ENCODE results near the gene SDCCAG8. TPM values are rescaled to one million over a fixed set of nuclear protein-coding genes. Genes with fewer than 3 reads are reported as not detected.

SDCCAG8 gene
- total RNA-seq, 2 donors from 2014 or later = 41.7 to 55.6 TPM

DNA sequence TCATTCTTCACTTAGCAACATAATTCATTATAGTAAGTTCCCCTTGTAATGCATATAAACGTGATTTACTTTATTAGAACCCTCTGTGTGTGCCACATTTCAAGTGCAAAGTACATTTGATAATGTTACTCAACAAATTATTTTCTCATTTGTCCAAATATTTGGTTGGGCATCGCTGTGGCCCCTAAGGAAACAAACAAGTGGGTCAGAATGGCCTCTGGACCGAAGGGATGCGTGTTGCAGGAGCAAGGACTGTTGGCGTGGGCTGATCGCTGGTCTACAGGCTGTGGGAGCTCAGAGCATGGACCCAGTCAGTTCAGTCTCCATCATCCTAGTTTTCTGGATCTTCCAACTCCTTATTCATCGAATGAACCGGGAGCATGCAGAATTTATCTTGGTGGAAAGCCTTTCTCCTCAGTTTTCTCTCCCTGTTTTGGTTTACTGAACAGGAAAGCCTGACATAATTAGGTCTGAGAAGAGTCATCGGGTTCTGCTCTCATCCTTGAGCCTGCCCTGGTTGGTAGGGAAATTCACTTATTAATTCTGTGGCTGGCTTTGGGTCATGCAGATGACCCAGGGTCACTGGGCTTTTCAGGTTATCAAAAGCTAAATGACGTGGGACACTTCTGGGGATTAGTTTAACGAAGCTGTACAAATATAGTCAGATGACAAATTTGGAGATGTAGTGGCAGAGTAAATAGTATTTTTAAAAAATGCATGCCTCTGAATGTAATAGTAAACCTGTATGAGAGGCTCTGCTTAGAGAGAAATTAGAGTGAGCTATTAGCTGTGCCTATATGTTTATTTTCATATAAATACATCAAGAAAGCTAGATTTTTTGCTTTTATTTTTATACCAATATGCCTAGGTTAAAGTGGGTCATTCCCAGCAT lies 200.2 kb downstream of the SDCCAG8 start:
- Histone ChIP-seq H3K27ac (no peak overlapping the region), H3K27me3 (replicated peaks; ENCODE audit: insufficient read depth) (no peaks in the 10 kb centered on the region), H3K4me3 (no peak overlapping the region), H3K9me3 (no peaks in the 10 kb centered on the region), H3K4me1 (replicated peaks) (no peaks in the 10 kb centered on the region), H3K36me3 (no peaks in the 10 kb centered on the region)
- 94% methylated on average over 11 of the region's 11 CpGs for WGBS
- intact Hi-C loops (cut with DNase I) = no loop called here
- TF ChIP-seq POLR2AphosphoS5 (IDR thresholded peaks at IDR 0.05) = no peak
- TF ChIP-seq, protein P1, sequence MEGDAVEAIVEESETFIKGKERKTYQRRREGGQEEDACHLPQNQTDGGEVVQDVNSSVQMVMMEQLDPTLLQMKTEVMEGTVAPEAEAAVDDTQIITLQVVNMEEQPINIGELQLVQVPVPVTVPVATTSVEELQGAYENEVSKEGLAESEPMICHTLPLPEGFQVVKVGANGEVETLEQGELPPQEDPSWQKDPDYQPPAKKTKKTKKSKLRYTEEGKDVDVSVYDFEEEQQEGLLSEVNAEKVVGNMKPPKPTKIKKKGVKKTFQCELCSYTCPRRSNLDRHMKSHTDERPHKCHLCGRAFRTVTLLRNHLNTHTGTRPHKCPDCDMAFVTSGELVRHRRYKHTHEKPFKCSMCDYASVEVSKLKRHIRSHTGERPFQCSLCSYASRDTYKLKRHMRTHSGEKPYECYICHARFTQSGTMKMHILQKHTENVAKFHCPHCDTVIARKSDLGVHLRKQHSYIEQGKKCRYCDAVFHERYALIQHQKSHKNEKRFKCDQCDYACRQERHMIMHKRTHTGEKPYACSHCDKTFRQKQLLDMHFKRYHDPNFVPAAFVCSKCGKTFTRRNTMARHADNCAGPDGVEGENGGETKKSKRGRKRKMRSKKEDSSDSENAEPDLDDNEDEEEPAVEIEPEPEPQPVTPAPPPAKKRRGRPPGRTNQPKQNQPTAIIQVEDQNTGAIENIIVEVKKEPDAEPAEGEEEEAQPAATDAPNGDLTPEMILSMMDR (IDR thresholded peaks at IDR 0.05) = no peak
- no peak for TF ChIP-seq POLR2A (IDR thresholded peaks at IDR 0.05)
- no peak for DNase-seq (ENCODE audit: low spot score)

- Histone ChIP-seq H3K9me3 (no peaks in the 10 kb centered on the region), H3K27me3 (replicated peaks; ENCODE audit: insufficient read depth) (no peaks in the 10 kb centered on the region), H3K4me1 (replicated peaks) (no peaks in the 10 kb centered on the region), H3K27ac (no peak overlapping the region), H3K4me3 (no peak overlapping the region), H3K36me3 (no peaks in the 10 kb centered on the region)
- no peak for DNase-seq (ENCODE audit: low spot score)
- TF ChIP-seq POLR2AphosphoS5 (IDR thresholded peaks at IDR 0.05) (no peak), POLR2A (IDR thresholded peaks at IDR 0.05) (no peak)
- TF ChIP-seq, protein P1 (IDR thresholded peaks at IDR 0.05) = no peak
- intact Hi-C loops (cut with DNase I) = no loop called here
- WGBS = 93% methylated on average over 9 of the region's 9 CpGs
Measured at GRCh38 chr1:243457363-243457982, 201.6 kb downstream of the SDCCAG8 start.

DNA sequence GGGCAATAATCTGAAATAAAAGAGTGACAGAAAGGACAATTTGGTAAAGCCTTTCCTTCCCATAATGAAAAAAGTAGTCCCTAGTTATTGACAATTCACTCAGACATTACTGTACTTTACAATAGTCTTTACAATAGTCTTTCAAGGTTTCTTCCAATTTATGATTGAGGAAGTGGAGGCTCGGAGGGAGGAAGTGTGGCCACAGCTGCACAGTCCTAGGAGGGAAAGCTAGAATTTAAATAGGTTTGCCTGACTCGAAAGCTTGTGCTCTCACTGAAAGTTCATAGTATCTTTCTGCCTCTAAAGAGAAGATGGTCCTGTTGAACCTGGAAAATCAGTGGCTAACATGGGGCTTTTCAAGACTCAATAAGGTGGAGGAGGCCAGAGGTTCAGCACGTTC lies 203.2 kb downstream of the SDCCAG8 start:
- Histone ChIP-seq H3K36me3 (no peaks in the 10 kb centered on the region), H3K4me3 (no peak overlapping the region), H3K27me3 (replicated peaks; ENCODE audit: insufficient read depth) (no peaks in the 10 kb centered on the region), H3K4me1 (replicated peaks) (no peaks in the 10 kb centered on the region), H3K27ac (no peak overlapping the region), H3K9me3 (no peaks in the 10 kb centered on the region)
- no peak for TF ChIP-seq POLR2AphosphoS5 (IDR thresholded peaks at IDR 0.05)
- TF ChIP-seq, protein P1 (IDR thresholded peaks at IDR 0.05) = no peak
- 79% methylated on average over 3 of the region's 3 CpGs for WGBS
- intact Hi-C loops (cut with DNase I) = no loop called here
- no peak for DNase-seq (ENCODE audit: low spot score)

- 96% methylated on average over 4 of the region's 4 CpGs for WGBS
- intact Hi-C loops (cut with DNase I) = no loop called here
- H3K27ac ChIP-seq = no peak overlapping the region
- no peak for TF ChIP-seq POLR2A (IDR thresholded peaks at IDR 0.05)
- TF ChIP-seq, protein P1 (IDR thresholded peaks at IDR 0.05) = no peak
- TF ChIP-seq POLR2AphosphoS5 (IDR thresholded peaks at IDR 0.05) = no peak
- no peaks in the 10 kb centered on the region for H3K9me3 ChIP-seq
- no peak for DNase-seq (ENCODE audit: low spot score)
- no peaks in the 10 kb centered on the region for H3K27me3 ChIP-seq (replicated peaks; ENCODE audit: insufficient read depth)
- H3K4me3 ChIP-seq = no peak overlapping the region
- H3K36me3 ChIP-seq = no peaks in the 10 kb centered on the region
- no peaks in the 10 kb centered on the region for H3K4me1 ChIP-seq (replicated peaks)
Measured at GRCh38 chr1:243461700-243462099, 205.9 kb downstream of the SDCCAG8 start.
